GM06990 (cell line): Measurements from ENCODE around the gene ZNF319.

Experiments
- DNase-seq: peaks from one replicate; pipeline ENCODE4 v3.0.0-alpha.2; 2011; ENCODE audit not compliant: insufficient read length; ENCODE audit errors: extremely low read depth
- H3K27me3 ChIP-seq: replicated peaks from 2 replicates; pipeline ENCODE4 v1.6.0; 2011; ENCODE audit warnings: low read length; ENCODE audit not compliant: control insufficient read depth, insufficient read depth
- H3K36me3 ChIP-seq: 2 replicates; pipeline ENCODE4 v1.5.1; 2011; ENCODE audit warnings: low read length; ENCODE audit not compliant: control insufficient read depth, insufficient read depth
- H3K4me3 ChIP-seq: replicated peaks from 2 replicates; pipeline ENCODE4 v1.5.1; 2011; ENCODE audit warnings: low read depth, mild to moderate bottlenecking, control low read depth, low read length
- CTCF ChIP-seq: IDR thresholded peaks from 2 replicates; pipeline ENCODE4 v1.5.1; 2011; ENCODE audit warnings: low read length, control low read depth, mild to moderate bottlenecking, inconsistent platforms; ENCODE audit not compliant: insufficient read depth, poor library complexity, severe bottlenecking

Gene ZNF319

GRCh38 chr16:57999971-58000705, at the start of gene ZNF319:
Gene ZNF319 (minus strand): TSS chr16:58000672. CDS start chr16:57998265, 2,407 bp downstream.
- Histone ChIP-seq H3K36me3 (peaks cover 14% of the 10 kb centered on the region), H3K27me3 (no peaks in the 10 kb centered on the region), H3K4me3 (peak within 1 kb of the TSS; percentile 97)
- DNase-seq: no peak
- TF ChIP-seq CTCF: no peak

GRCh38 chr16:58049232-58050185, 49.0 kb upstream of the ZNF319 start:
- H3K4me3 ChIP-seq: no peak overlapping the region
- TF ChIP-seq CTCF: no peak
- DNase-seq: no peak
- no peaks in the 10 kb centered on the region; the same call in 1 of the 2 replicates for H3K27me3 ChIP-seq
- H3K36me3 ChIP-seq: no peaks in the 10 kb centered on the region

- Histone ChIP-seq H3K36me3 (no peaks in the 10 kb centered on the region), H3K27me3 (no peaks in the 10 kb centered on the region; the same call in 1 of the 2 replicates), H3K4me3 (no peak overlapping the region)
- TF ChIP-seq CTCF: no peak
- no peak for DNase-seq
These were observed 48.2 kb upstream of the ZNF319 start for GRCh38 chr16:58048494-58049231.

GRCh38 chr16:58047557-58048348, 47.3 kb upstream of the ZNF319 start:
- no peak overlapping the region for H3K4me3 ChIP-seq
- no peak for DNase-seq
- TF ChIP-seq CTCF: no peak
- H3K36me3 ChIP-seq: no peaks in the 10 kb centered on the region
- H3K27me3 ChIP-seq: no peaks in the 10 kb centered on the region; the same call in 1 of the 2 replicates

GRCh38 chr16:58046936-58047335, 46.5 kb upstream of the ZNF319 start:
- no peaks in the 10 kb centered on the region; the same call in 1 of the 2 replicates for H3K27me3 ChIP-seq
- no peak for DNase-seq
- no peak overlapping the region for H3K4me3 ChIP-seq
- H3K36me3 ChIP-seq: no peaks in the 10 kb centered on the region
- TF ChIP-seq CTCF: no peak
